Measurements from ENCODE around the gene FBH1.
"Not testable (repeated sequence)": the region's sequence is repeated elsewhere in the genome, so short reads cannot be mapped to it uniquely, and the experiment has no call there.

Gene FBH1

DNA sequence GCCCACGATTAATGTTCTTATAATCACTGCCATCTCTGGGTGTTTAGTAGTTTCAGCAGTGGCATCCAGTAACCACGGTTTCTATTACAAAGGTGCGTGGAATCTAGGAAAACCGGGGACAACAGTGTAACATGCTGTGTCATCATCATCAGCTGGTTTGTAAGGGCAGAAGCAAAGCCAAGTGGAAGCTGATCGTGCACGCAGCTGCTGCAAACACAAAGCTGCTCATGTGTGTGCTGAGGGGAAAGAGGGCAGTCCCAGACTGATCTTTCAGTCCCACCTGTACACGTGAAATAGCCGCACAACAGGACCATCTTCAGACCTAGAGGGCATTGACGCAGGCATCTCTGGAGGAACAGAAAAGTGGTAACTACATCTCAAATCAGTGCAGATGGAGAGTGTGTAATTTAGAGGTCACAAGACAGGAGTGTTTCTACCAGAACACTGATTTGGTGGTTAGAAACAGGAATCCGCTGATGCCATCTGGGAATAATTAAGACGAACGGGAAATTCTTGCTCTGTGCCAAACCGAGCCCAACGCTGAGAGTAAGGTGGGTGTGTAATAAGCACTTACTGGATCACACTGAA is 13.8 kb upstream of the FBH1 start:
- DNase-seq: no peak

DNA sequence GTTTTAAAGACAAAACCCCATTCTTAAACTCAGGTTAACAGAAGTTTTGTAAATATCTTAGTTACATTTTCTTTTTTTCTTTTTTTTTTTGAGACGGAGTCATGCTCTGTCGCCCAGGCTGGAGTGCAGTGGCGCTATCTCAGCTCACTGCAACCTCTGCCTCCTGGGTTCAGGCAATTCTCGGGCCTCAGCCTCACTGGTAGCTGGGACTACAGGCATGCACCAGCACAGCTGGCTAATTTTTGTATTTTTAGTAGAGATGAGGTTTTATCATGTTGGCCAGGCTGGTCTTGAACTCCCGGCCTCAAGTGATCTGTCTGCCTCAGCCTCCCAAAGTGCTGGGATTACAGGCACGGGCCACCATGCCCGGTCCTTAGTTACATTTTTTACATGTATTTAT is 13.0 kb upstream of the FBH1 start:
- DNase-seq: not testable (repeated sequence)

DNA sequence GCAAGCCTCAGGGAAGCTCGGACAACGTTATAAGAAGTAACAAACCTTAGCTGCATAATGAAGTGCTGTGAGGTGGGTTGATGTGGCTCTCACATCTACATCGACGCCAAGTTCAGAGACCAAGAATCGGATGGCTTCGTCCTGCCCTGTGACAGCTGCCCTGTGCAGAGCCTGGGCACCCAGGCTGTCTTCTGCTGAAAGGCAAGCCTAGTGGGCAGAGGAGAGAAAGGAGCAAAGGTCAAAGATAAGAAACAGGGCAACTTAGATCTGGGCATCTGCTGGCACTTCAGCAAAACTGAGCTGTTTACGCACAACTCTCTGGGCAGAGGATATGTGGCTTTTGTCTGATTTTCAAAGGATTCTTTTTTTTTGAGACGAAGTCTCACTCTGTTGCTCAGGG is 7.1 kb upstream of the FBH1 start:
- DNase-seq: no peak

DNA sequence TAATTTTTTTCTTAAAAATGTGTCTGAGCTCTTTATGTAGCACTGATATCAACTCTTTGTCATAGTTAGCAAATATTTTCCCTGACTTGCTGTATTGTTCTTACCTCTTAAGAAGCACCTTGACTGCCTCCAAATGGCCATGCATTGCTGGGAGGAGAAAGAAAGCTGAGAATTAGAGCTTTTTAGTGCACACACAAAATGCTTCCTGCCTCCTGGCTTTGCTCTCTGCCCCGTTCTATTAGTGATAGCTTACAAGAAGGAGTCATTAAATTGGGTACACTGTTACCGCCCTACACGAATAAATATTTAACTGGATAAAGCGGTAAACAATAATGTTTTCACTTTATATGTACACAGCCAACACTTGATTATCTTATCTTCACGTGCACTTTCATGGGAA is 4.4 kb upstream of the FBH1 start:
- DNase-seq: no peak

DNA sequence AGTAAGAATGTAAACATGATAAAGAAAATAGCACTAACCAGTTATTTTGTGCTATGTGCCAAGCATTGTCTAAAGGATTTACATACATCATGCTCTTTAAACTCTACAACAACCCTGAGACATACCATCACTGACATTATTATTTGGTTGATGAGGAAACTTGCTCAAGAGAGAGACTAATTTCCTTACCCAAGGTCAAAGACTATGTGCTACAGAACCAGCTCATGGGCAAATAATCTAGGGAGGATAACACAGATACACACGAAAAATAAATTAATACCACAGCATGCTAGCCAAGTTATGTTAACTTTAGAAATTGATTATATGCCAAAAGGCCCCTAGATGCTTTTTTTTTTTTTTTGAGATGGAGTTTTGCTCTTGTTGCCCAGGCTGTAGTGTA is 3.0 kb upstream of the FBH1 start:
- no peak for DNase-seq

DNA sequence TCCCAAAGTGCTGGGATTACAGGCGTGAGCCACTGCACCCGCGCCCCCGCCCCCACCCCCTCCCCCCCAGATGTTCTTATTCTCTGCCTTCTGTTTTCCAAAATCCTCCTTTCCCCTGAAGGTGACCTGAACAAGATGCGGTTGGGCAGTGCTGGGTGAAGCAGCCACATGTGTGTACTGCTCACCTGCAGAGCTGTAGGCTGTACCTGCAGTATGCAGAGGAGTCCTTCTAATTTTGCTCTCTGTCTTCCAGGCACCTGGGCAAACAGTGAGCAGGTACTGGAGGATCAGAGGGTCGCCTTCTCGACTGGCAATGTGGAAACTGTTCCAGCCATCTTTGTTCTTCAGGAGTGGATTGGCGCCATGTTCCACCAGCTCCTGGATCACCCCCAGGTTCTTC is 2.4 kb upstream of the FBH1 start:
- DNase-seq: no peak

DNA sequence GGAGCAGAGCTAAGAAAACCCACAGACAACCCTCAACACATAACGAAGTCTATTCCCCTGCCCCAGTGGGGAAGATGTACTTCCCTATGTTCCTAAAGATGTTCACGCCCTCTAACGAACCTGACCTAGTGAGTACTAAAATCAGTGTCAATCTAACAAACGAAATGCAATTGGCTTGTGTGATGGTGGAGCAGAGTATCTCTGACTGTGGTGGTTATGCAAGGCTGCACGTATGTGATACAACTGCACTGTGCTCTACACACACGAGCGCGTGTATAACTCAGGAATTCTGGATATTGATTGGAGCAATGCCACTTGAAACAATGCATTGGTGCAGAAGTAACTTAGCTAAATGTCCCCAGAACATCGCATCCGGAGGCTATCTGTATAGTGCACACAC is 1.7 kb upstream of the FBH1 start:
- DNase-seq: no peak

DNA sequence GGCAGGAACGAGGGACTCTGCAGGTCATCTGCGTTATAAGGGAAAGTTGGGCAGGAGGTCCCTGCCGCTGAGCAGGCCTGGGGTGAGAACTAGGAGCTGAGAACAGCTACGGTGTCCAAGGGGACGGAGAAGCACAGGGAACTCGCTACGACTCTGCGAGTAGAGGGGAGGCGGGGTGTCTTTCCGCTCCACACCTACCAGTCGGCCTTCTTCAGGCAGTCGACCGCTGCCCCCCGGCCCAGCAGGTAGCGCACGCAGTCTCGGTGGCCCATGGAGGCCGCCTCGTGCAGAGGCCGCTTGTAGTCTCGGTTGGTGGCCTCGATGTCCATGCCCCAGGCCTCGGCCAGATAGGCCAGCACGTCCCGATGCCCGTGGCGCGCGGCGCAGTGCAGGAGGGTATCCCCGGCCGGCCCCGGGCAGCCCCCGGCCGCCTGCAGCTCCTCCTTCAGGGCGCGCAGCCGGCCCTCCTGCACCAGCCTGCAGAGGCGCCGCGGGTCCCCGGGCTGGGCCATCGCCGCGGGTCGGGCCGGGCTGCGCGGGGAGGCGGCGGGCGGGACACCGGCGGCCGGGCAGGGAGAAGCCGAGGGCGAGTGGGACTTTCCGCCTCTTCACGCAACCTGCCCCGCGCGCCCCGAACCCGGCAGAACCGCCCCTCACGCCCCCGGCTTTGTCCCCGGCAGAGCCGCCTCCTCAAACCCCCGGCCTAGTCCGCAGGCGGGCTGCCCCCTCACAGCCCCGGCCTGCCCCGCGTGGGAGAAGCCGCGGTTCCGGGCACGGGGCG is 1.0 kb upstream of the FBH1 start:
- DNase-seq: peak; percentile 33

DNA sequence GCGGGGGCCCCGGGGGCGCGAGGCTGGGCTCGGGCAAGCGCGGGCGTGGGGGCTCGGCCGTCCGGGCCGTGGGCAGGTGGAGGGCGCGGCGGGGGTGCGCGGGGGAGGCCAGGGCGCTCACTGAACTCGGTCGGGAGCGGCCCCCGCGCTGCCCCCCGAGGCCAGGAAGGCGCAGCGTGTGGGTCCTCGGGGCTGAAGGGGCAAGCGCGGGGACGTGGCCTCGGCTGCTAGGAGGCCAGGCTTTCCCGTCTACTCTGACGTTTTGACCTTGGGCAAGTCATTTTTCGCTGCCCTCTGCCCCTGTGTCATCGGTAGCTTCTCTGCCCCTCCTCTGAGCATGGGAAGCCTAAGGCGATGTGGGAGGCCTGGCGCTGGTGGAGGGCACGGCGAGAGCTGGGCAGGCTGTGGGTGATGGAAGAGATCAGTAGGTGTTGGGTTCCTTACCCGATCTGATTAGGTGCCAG is 441 bp downstream of the FBH1 start:
- DNase-seq: peak; percentile 17

DNA sequence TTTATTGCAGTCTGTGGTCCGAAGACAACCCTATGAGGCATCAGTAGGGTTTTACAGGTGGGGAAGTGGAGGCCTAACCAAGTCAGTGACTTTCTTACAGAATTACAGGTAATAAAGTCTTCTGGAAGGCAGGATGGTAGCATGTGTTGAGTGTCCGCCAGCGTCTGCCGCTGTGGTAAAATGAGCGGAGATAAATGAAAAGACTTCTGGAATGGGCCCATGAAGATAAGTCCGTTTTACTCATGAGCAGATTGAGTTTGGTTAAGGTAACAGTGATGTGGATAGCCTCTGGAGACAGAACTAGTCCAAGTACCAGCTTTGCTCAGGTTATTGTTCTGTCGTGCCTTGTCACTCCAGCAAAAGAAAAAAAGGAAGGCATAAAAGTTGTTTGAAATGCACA is 966 bp downstream of the FBH1 start:
- no peak for DNase-seq

DNA sequence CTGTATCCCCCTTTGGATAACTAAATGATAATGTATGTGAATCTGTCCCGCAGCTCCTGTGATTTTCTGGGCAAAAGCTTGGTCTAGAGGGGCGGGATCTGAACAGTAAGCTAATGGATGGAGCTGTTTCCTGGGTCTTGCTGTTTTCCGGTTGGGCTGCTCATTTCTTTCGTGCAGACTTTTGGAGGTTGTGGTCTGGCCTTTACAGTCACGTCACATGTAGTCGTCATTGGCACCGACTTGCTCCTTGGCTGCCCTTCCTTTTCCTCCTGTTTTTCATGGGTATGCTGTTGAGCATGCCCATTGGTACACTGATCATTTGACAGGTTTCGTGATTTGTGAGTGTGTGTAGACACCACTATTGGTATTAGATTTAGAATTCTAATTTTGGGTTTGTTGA is 2.0 kb downstream of the FBH1 start:
- DNase-seq: no peak

DNA sequence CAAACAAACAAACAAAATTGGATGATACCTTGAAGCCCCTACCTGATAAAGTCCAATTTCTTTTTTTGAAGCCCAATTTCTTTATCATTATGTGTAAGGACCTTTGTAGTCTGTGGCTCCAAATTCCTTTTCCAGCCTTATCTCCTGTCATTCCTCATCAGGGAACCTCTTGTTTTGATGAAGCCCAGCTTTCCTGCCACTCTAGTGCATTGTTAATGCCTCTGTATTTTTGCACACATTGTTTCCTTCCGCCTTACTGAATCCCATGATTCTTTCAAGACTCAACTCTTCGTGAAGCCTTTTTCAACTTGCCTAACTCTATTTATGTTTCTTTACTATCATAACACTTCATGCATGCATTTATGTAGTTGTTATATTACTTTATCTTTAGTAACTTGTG is 3.3 kb downstream of the FBH1 start:
- DNase-seq: no peak

DNA sequence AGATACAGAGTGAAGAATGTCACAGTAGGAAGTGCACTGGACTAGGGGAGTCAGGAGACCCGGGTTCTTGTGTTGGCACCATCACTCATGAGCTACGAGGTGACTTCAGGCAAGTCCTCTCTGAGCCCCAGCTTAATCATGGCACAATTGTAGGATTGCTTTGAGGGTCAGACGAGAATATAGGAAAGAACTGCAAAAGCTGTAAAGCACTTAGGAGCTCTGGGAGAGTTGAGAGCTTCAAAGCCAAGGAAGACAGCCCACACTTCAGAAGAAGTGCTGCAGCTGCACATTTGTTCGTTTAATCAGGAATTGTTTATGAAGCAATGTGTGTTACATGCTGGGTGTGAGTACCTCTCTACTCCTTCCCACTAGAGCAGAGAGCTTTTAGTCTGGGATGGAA is 4.4 kb downstream of the FBH1 start:
- no peak for DNase-seq

DNA sequence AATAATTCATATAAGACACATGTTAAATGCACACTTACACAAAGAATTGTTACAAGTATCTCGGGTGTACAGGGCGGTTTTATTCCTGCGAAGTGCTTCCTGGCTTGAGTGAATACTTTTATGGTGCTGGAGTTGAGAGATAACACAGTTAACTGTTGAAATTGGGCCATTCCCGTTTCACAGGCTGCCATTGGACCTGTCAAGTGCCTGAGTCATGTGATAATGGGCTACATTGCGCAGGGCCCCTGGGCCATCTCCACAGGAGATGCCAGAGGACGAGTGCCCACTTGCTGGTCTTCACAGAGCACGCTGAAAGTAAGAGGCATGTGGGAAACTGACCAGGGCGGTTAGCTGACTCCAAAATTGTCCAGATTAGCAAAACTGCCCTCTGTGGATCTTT is 4.8 kb downstream of the FBH1 start:
- no peak for DNase-seq

DNA sequence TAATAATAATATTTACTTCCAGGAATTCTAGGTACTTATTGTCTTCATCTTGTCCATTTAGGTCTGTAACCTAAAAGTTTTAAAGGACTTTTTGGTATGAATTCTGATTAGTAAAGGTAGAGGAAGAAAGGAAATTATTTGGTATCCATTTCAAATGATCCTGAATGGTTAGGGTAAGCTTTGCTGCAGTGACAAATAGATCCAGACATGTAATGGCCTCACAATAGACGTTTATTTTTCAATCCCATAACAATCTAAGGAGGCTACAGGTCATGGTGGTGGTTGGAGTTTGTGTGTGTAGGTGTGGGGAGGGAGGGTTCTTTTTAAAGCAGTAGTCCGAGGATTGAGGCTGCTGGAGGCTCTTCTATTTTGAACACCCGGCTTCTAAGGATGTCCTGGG is 5.3 kb downstream of the FBH1 start:
- no peak for DNase-seq

DNA sequence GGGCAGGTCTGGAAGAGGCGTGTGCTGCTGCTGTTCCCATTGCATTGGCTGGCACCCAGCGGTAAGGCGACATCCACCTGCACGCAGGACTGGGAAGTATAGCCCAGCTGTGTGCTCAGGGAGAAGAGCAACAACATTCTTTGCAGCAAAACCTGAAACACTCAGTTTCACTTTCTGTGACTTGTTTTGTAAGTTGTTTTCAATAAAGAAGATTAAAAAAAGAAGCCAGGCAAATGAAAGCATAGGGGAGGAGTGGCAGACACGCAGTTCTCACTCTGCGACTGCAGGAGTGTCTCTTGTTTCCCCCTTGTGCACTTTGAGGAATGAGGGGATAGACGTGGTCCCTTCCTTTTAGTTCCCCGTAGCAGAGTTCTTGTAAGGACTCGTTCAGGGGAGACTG is 5.8 kb downstream of the FBH1 start:
- peak; percentile 4 for DNase-seq

DNA sequence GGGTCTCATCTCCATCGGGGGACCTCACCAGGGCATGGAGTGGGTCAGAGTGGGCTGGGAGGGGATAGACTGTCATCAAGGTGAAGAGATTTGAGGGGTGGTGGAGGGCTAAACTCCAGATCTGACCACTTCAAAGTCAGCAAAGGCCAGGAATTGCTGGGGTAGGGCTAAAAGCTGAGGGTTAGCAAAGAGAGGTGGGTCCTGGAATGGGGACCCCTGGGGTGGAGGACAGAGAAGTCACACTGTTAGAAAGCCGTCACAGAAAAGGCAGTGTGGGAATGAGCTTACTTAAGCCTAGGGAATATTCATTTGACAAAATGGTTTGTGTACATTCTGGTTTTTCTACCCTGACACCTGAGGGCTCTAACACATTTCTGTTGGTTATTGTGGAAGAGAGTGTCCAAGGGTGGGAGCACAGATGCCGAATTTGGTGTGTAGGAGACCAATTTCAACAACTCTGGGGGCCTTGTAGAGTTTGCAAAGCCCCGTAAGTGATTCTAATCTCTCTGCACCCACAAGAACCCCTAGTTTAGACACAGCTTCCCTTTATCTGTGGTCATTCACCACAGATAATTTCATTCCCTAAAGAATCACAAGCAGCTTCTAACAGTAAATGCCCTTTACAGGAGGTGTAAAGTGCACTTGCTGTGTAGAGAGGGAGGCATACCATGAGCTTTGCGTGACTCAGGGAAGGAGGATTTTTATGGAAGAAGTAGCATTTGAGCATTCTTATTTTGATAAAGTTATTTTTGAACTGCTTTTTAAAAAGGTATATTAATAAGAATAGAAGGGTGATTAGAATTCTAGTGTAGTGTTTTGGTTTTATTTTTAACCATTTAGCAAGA is 6.4 kb downstream of the FBH1 start:
- DNase-seq: no peak

DNA sequence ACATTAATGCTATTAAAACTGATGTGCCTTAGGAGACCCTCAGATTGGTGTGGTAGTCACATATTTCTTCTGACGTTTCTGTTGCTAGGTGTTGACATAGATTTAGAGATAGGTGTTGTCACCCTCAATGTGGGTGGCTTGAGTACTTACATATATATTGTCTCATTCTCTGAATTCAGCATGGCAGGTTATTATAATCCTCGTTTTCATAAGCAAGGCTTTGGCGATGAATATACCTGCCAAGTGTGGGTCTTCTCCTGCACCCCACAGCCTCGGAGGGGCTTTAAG is 7.0 kb downstream of the FBH1 start:
- DNase-seq: no peak

DNA sequence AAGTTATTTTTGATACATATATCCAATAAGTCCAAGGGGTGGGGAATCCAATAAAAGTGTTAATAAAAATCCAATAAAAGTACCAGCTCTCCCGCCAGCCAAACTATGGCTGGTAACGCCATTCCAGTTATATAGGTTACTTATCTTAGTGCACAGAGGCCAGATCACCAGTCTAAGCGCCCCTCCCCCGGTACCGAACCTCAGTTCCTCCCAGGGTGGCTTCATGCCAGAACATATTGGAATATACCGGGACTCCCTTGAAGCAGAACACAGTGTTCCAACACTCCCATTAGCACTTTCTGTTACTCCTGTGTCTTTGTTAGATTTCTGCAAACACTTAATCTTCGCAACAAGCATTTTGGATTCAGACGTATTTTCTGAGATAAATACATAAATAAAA is 7.5 kb downstream of the FBH1 start:
- DNase-seq: no peak

DNA sequence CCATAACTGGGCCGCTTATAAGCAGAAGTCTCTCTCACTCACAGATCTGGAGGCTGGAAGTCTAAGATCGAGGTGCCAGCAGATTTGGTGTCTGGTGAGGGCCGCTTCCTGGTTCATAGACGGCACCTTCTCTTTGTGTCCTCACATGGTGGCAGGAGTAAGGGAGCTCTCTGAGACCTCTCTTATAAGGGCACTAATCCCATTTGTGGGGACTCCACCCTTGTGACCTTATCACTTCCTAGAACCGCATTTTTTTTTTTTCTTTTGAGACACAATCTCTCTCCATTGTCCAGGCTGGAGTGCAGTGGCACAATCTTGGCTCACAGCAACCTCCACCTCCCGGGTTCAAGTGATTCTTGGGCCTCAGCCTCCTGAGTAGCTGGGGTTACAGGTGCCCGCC is 8.1 kb downstream of the FBH1 start:
- DNase-seq: no peak

DNA sequence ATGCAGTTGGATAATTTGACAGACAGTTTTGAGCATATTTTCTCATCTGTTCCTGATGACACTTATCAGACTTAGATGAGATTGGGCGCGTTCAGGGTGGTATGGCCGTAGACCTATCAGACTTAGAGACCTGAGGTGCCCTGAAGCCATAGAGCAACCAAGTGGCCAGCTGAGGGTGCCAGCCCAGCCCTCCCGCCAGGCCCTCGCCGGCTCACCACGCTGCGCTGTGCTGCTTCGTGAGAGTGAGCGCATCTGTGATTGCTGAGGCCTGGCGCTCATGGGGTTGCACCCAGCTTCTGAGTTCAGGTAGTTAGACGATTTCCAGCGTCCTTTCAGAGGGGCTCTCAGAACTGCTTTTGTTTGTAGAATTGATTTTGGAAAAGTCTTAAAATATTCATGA is 10.2 kb downstream of the FBH1 start:
- DNase-seq: no peak

DNA sequence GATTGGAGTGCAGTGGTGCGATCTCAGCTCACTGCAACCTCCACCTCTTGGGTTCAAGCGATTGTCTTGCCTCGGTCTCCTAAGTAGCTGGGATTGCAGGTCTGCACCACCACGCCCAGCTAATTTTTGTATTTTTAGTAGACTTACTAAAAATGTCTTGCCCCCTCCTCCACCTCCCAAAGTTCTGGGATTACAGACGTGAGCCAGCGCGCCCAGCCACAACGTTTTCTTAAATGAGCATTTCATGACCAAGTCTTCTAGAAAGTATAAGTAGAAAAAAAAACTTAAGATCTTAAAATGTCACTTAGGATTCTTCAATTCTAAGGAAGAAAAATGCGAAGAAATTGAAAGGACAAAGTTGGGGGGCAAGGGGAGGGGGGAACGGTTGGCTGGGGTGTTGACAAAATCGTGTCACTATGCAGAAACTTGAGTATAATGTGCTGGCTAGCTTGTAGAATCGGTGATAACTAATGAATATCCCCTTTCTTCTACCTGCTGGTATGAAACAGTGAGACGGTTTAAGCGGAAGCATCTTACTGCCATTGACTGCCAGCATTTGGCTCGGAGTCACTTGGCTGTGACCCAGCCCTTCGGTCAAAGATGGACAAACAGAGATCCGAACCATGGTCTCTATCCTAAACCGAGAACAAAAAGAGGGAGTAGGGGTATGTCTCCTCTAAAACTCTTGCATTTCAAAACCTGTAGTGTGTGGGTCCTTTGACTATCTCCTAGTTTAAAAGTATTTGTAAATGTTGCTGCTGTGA is 12.7 kb downstream of the FBH1 start:
- no peak for DNase-seq

DNA sequence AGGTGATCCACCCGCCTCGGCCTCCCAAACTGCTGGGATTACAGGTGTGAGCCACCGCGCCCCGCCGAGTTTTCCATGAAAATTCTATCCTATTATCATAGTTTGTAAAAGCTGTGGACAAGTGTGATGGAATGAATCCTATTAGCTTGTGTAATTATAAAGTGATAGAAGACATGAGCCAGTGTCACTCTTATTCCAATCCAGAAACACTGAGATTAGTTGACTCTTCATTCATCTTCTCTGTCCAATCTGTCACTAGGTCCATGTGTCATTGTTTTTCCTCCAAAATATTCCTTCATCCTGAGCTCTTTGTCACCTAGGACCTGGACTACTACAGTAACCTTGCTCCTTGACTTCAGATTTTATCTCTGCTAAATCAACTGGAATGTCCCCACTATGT is 13.5 kb downstream of the FBH1 start:
- no peak for DNase-seq

DNA sequence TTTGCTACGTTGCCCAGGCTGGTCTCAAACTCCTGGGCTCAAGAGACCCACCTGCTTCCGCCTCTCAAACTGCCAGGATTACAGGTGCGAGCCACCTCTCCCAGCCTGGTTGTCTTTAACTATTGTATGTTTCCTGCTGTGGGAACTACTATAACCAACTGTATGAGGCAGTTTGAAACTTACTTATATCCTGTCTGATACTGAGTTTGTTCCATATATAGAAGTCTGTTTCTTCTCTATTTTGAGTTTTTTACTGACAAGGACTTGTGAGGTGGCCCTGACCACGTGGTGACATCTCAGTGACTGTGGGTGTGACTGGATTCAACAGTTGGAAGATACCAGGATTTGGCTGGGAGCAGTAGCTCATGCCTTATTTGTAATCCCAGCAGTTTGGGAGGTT is 14.2 kb downstream of the FBH1 start:
- no peak for DNase-seq

All from CD4-positive, alpha-beta T cell treated with Interleukin-10 for 1 hour (primary cell).